CD4-positive, alpha-beta T cell treated with Interleukin-12 subunit alpha and Interleukin-12 subunit beta, for 1 hour (primary cell): ENCODE results near the gene SERPINB6.
"Not testable (repeated sequence)": the region's sequence is repeated elsewhere in the genome, so short reads cannot be mapped to it uniquely, and the experiment has no call there.

Experiments used
- DNase-seq: peaks from one replicate; pipeline ENCODE4 v3.0.0-alpha.2; 2020

SERPINB6 gene

DNA sequence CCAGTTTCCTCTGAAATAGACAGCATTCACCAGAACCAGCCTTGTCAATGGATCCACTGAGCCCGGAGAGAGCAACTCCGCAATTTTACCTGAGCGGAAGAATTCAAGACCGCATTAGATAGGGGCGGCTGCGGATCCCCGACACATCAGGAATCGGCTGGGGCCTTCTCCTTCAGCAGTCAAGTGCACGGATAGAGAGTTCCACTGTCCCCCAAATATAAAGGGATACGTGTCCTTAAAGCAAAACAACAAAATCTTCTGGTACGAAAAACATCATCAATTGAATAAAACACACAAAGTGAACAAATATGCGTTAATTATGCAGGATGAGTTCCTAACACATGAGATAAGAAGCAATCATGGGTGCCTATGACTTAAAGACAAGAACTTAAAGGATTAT is 18.3 kb downstream of the SERPINB6 start:
- DNase-seq, result no peak

- DNase-seq, result peak; percentile 76
Observed at GRCh38 chr6:2952557-2953095, 18.7 kb downstream of the SERPINB6 start.

GRCh38 chr6:2951728-2952127 is 19.6 kb downstream of the SERPINB6 start:
- no peak for DNase-seq

DNA sequence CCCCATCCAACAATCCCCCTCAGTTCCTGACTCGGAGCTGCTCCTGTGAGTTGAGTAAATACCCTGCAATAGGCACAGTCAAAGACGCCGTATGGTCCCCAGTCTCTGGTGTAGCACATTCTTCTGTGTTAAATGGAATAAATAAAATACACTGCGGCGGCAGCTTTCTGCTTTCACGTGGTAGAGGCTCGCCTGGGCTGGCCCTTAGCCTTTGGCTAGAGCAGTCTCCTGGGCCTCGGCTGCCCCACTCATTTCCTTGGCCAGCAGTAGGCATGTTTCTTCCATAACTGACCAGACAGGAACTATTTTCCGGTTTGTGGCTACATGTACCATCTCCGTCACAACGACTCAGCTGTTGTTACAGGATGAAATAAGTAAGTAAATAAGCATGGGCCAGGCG is 20.7 kb downstream of the SERPINB6 start:
- no peak for DNase-seq

DNA sequence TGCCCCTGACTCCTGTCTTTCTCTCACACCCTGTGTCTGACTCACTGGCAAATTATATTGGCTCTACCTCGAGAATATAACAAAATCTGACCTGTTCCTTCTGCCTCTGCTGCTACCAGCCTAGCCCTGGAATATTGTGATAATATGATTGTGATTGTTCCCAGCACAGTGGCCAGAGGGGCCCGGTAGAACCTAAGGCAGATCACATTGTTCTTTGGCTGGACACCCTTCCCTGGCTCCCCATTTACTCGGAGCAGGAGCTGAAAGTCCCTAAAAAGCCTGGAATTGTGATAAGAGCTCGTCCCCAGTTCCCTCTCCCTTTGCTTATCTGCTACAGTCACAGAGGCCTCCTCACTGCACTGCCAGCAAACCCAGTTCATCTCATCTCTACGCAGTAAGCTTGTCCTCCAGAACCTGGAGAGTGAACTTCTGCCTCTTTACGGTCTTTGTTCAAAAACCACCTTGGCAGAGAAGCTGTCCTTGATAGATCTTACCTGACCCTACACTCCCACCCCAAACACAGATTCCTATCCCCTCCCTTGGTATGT is 21.8 kb downstream of the SERPINB6 start:
- DNase-seq, result no peak

DNA sequence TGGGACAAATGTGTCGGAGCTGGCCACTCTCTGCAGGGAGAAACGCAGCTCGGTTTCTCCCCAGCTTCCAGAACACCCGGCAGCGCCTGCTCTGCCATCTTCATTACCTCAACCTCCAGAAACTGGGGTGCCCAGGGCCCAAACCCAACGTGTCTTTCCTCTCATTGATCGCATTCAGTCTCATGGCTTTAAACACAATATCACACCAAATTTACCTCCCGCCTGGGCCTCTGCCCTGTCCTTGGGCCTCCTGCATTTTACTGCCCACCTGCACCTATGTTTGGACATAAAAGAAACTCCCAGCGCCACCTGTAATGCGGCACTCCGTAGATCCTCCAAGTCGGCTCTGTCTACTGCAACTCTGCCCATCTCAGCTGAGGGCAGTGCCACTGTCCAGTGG is 22.2 kb downstream of the SERPINB6 start:
- DNase-seq, result no peak

- DNase-seq, result no peak
Observed at GRCh38 chr6:2948228-2949025, 22.9 kb downstream of the SERPINB6 start.

DNA sequence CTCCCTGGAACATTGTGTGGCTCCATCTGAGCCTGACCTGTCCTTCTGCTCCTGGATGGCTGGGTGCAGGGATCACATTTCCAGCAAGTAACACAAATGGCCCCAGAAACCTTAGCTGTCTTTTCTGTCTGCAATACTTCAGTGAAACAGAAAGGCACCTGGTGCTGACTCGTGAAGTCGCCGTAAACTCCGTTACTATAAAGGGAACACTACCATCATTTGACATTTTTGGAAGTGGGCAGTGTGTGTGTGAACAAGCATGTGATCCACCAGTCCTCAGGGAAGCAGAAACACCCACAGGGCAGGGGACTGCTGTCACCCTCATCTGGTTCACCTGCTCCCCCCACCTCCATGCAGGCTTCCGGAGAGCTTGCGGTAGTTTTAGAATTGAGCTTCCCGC is 23.9 kb downstream of the SERPINB6 start:
- no peak for DNase-seq

DNA sequence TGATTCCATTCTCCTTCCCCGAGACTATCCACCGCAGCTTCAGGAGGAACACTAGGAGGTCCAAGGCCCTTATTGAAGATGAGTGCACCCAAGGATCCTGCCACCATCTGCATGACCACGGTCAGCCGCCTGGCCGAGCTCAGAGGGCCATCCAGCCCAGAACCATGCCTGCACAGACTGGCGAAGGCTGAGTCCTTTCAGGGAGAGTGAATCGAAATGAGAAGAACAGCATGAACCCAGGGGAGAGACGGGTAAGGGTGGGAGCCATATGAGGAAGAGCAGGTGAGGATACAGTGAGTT is 26.3 kb downstream of the SERPINB6 start:
- DNase-seq, result no peak

DNA sequence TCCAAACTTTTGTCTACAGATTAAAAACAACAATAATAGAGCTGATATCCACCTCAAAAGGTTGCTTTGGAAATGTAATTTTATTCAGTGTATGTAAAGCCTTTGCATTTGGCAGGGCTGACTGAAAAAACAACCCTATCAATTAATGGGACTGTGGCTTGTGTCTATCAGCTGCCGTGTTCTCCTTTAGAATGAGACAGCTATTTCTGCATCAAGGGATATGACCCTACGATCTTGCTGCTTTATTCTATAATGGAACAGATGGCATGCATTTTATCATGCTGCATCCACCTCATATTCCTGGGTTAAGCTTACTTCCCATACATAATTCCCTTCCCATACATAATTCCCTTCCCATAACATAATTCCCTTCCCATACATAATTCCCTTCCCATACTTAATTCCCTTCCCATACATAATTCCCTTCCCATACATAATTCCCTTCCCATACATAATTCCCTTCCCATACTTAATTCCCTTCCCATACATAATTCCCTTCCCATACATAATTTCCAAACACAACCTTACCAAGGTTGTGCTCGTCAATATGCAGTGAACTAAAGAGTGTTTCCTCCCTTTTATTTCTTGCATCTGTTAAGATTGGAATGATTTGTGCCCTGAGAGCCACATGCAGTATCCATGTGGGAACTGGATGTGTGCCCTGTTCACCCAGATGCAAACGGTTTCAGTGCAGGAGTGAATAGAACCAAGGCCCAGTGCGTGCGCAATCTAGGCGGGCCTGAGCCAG is 26.8 kb downstream of the SERPINB6 start:
- no peak for DNase-seq

GRCh38 chr6:2943564-2943955 is 27.8 kb downstream of the SERPINB6 start:
- DNase-seq, result no peak

GRCh38 chr6:2942914-2943563 is 28.3 kb downstream of the SERPINB6 start:
- DNase-seq, result no peak

DNA sequence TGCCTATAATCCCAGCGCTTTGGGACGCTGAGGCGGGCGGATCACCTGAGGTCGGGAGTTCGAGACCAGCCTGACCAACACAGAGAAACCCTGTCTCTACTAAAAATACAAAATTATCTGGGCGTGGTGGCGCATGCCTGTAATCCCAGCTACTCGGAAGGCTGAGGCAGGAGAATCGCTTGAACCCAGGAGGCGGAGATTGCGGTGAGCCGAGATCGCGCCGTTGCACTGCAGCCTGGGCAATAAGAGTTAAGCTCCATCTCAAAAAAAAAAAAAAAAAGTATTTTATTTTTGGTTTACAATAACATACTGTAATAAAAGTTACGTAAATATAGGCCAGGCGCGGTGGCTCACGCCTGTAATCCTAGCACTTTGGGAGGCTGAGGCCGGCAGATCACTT is 29.3 kb downstream of the SERPINB6 start:
- not testable (repeated sequence) for DNase-seq

DNA sequence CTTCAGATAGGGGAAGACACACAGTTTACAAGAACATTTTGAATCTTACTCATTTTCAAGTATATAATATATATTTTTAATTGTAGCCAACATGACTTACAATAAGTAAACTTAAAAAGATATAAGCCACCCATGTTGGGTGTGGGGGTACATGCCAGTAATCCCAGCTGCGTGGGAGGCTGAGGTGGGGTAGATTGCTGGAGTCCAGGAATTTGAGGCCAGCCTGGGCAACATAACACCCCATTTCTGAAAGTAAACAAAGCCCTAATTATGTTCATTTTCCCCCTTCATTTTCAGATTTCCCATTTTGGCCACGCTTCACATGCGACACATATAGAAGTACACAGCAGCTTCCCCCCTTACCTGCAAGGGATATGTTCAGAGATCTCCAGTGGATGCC is 30.5 kb downstream of the SERPINB6 start:
- DNase-seq, result no peak

DNA sequence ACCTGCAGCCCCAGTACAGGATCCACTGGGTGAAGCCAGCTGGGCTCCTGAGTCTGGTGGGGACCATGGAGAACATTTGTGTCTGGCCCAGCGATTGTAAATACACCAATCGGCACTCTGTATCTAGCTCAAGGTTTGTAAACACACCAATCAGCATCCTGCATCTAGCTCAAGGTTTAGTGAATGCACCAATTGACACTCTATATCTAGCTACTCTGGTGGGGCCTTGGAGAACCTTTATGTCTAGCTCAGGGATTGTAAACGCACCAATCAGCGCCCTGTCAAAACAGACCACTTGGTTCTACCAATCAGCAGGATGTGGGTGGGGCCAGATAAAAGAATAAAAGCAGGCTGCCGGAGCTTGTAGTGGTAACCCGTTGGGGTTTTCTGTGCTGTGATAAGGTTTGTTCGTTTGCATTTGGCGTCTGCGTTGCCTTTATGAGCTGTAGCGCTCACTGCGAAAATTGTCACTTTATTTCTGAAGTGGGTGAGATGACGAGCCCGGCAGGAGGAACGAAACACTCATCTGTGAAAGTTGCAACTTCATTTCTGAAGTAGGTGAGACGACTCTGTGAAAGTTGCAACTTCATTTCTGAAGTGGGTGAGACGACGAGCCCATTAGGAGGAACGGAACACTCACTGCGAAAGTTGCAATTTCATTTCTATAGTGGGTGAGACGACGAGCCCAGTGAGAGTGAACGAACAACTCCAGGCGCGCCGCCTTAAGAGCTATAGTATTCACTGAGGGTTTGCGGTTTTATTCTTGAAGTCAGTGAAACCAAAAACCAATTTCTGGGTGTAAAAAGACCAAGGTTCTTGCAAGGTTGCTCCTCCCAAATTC is 31.1 kb downstream of the SERPINB6 start:
- DNase-seq, result peak; percentile 91

DNA sequence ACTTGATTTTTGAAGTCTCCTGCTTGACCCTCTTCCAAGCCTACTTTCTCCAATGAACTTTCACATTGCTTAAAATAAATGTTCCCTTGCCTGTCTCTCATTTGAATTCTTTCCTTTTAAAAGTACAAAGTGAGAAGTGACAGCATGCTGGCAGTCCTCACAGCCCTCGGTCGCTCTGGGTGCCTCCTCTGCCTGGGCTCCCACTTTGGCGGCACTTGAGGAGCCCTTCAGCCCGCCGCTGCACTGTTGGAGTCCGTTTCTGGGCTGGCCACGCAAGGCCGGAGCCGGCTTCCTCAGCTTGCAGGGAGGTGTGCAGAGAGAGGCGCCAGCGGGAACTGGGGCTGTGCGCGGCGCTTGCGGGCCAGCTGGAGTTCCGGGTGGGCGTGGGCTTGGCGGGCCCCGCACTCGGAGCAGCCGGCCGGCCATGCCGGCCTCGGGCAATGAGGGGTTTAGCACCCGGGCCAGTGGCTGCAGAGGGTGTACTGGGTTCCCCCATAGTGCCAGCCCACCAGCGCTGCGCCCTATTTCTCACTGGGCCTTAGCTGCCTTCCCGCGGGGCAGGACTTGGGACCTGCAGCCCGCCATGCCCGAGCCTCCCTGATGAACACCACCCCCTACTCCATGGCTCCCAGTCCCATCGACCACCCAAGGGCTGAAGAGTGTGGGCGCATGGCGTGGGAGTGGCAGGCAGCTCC is 31.9 kb downstream of the SERPINB6 start:
- no peak for DNase-seq

- DNase-seq, result no peak
Observed at GRCh38 chr6:2938632-2939083, 32.7 kb downstream of the SERPINB6 start.

DNA sequence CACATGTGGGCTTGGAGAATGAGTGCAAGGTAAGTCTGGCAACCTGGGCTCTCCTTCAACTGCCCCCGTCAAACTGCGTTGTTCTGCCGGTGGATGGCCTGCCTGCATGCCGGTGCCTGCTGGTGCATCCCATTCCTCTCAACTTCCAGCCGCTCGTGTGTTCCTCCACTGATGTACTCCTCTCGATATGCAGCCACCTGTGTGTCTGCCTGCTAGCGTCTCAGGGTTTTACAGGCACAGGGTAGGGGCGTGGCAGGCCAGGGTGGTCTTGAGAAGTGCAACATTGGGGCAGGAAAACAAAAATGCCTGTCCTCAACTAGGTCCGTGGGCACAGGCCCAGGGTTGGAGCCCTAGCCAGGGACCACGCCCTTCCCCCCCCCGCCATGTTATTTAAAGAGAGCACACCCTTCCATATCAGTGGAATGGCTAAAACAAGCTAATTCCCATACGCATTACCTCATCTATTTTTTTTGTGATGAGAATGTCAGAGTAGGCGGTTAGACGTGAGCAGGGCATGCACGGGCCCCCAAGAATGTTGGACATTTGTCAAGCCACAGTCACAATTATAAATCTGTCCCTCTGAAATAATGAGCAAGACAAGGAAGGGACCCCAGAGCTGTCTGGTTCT is 33.2 kb downstream of the SERPINB6 start:
- no peak for DNase-seq

DNA sequence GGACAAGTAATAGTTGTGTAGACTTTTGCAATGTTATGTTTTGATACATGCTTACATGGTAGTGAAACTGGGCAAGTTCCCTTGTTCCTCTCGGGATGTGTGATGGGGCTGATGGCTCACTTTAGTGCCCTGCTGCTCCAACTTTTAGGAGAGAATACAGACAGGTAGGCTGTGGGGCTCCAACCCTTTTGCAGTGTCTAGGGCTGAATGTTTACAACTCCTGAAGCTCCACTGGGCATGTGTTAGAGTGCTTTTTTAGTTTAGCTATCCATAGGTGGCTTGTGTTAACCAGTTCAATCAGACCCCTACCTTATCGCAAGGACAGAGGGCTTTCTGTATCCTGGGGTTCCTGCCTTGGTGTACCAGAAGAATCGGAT is 33.8 kb downstream of the SERPINB6 start:
- no peak for DNase-seq

GRCh38 chr6:2935566-2936291 is 35.6 kb downstream of the SERPINB6 start:
- no peak for DNase-seq

GRCh38 chr6:2934057-2934456 is 37.3 kb downstream of the SERPINB6 start:
- no peak for DNase-seq
